Activated naive CD8-positive, alpha-beta T cell (primary cell): ENCODE results near the gene AGBL4.

Experiments used
- H3K27ac Mint-ChIP-seq: one replicate; pipeline ENCODE4 v1.8.0; 2021; ENCODE audit warnings: mixed read lengths
- H3K27me3 Mint-ChIP-seq: one replicate; pipeline ENCODE4 v1.8.0; 2021; ENCODE audit warnings: mixed read lengths
- H3K36me3 Mint-ChIP-seq: one replicate; pipeline ENCODE4 v1.8.0; 2021; ENCODE audit warnings: mixed read lengths
- H3K4me1 Mint-ChIP-seq: one replicate; pipeline ENCODE4 v1.8.0; 2021; ENCODE audit warnings: low read depth, mixed read lengths
- H3K4me3 Mint-ChIP-seq: one replicate; pipeline ENCODE4 v1.8.0; 2021; ENCODE audit warnings: mild to moderate bottlenecking, mixed read lengths
- H3K9me3 Mint-ChIP-seq: one replicate; pipeline ENCODE4 v1.8.0; 2021; ENCODE audit warnings: low read depth, mixed read lengths

The AGBL4 gene

DNA sequence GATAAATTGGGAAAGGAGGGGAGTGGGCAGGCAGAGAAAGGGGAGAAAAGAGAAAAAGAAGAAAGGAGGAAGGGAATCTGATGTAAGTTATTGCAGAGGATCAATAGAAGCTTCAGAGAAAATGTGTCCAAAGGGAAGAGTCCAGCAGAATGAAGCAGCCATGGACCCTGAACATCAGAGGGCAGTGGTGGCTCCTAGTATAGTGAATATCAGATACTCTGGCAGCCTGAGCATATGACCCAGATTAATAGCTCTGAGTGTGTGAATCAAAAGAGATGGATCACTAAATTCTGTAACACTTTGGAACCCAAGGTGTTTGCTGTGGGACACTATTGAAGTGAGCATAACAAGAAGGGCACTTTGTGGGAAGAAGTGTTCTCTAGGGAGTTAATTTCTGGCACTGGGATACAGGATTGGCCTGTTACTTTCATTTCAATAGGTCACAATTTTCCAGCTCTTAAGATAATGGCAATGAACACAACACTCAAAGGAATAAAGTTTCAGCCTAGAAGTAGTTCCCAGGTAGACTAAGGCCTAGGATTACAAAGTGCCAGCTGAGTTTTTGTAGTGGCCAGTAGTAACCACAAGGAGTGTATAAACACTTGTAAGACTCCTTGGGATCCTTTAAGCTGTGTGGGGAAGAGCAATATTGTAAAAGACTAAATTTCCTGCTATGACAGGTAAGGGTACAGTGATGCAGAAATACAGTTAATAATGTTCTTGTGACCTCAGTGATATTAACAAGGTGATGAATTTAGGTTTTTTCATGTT is 1082.6 kb downstream of the AGBL4 start:
- no peaks in the 10 kb centered on the region for H3K9me3 Mint-ChIP-seq
- no peaks in the 10 kb centered on the region for H3K36me3 Mint-ChIP-seq
- H3K27ac Mint-ChIP-seq: no peak overlapping the region
- no peaks in the 10 kb centered on the region for H3K4me1 Mint-ChIP-seq
- no peak overlapping the region for H3K4me3 Mint-ChIP-seq
- no peaks in the 10 kb centered on the region for H3K27me3 Mint-ChIP-seq

DNA sequence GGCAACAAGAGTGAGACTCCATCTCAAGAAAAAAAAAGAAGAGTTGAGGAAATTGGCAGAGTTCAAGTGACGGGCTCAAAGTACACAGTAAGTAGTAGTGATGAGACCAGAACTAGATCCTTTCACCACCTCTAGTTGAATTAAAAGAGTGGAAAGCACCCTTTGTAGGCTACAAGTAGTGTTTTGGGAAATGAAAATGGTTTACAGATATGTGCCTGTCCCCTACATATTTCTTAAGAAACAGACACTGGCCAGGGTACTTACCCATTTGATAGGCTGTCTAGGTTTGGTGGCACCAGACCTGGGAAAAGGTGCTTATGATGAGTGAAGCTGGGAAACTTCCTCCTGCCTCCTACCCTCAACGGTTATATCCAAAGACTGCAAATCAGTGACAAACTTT is 1083.4 kb downstream of the AGBL4 start:
- Mint-ChIP-seq H3K27me3 (no peaks in the 10 kb centered on the region), H3K4me3 (no peak overlapping the region), H3K36me3 (no peaks in the 10 kb centered on the region), H3K4me1 (no peaks in the 10 kb centered on the region), H3K27ac (no peak overlapping the region), H3K9me3 (no peaks in the 10 kb centered on the region)

DNA sequence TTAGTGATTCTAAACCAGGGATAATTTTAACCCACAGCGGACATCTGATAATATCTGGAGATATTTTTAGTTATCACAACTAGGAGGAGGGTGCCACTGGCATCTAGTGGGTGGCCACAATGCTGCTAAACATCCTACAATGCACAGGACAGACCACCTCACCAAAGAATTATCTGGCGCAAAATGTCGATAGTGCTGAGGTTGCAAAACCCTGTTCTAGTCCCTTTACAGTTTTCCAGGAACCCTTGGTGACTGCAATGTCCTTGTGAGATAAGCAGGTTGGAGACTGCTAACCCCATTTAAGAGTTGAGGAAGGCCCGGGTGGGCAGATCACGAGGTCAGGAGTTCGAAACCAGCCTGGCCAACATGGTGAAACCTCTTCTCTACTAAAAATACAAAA is 1083.9 kb downstream of the AGBL4 start:
- Mint-ChIP-seq H3K27me3 (peaks cover under 1% of the 10 kb centered on the region), H3K4me1 (no peaks in the 10 kb centered on the region), H3K4me3 (no peak overlapping the region), H3K9me3 (no peaks in the 10 kb centered on the region), H3K27ac (no peak overlapping the region), H3K36me3 (no peaks in the 10 kb centered on the region)

DNA sequence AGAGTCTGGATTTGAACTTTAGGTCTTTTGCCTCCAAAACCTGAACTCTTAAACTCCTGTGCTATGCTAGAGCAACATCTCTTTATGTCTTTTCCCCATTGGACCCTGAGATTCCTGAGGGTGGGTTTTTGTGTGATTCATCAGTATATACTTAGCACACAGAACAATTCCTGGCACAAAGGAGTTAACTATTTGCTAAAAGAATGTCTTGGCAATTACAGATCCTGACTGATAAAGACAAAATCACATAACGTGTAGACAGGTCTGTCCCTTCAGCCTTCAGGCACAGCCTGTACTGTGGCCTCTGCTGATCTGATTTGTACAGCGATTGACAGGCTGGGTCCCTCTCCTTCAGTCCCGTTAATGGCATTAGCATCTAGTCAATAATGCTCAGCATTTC is 1084.7 kb downstream of the AGBL4 start:
- no peaks in the 10 kb centered on the region for H3K9me3 Mint-ChIP-seq
- no peaks in the 10 kb centered on the region for H3K4me1 Mint-ChIP-seq
- no peaks in the 10 kb centered on the region for H3K36me3 Mint-ChIP-seq
- no peak overlapping the region for H3K4me3 Mint-ChIP-seq
- peaks cover 3% of the 10 kb centered on the region for H3K27me3 Mint-ChIP-seq
- H3K27ac Mint-ChIP-seq: no peak overlapping the region

DNA sequence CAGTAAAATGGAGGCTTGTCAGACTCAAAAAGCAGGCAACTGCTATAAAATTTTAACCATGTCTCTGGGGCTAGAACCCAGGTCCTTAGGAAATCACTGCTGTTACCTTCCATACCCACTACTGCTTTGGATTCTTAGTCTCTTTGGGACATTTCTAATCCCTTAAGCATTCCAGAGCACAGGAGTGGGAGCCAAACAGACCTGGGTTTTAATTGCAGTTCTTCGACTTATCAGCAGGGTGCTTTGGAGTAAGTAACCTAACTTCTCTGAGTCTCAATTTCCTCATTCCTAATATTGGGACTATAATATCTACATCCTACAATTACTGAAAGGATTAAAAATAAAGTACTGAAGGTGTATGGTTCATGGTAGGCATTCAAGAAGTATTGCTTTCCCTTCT is 1086.0 kb downstream of the AGBL4 start:
- Mint-ChIP-seq H3K4me3 (no peak overlapping the region), H3K9me3 (no peaks in the 10 kb centered on the region)

DNA sequence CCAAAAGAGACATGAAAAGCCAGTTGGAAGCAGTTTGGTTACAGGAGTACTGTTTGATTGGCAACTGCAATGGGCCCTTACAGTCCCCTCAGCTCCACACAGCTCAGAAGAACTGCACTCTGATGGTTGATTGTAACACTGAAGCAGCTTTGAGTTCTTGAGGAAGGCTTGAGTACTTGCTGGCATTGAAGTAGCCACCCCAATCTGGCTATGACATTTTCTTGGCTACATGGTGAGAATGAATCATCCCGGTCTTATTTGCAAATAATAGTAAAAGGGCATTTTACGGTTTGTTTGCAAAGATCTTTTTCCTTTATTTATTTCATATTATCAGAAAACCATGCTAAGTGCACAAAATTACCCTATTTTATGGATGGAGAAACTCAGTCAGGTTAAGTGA is 1087.3 kb downstream of the AGBL4 start:
- peaks cover 3% of the 10 kb centered on the region for H3K27me3 Mint-ChIP-seq
- no peaks in the 10 kb centered on the region for H3K4me1 Mint-ChIP-seq
- H3K36me3 Mint-ChIP-seq: no peaks in the 10 kb centered on the region
- no peak overlapping the region for H3K27ac Mint-ChIP-seq
- H3K4me3 Mint-ChIP-seq: no peak overlapping the region
- no peaks in the 10 kb centered on the region for H3K9me3 Mint-ChIP-seq

More for the DNA sequence above, 1086.0 kb downstream of the AGBL4 start:
- Mint-ChIP-seq H3K36me3 (no peaks in the 10 kb centered on the region), H3K27me3 (peaks cover 3% of the 10 kb centered on the region), H3K4me1 (no peaks in the 10 kb centered on the region), H3K27ac (no peak overlapping the region)

DNA sequence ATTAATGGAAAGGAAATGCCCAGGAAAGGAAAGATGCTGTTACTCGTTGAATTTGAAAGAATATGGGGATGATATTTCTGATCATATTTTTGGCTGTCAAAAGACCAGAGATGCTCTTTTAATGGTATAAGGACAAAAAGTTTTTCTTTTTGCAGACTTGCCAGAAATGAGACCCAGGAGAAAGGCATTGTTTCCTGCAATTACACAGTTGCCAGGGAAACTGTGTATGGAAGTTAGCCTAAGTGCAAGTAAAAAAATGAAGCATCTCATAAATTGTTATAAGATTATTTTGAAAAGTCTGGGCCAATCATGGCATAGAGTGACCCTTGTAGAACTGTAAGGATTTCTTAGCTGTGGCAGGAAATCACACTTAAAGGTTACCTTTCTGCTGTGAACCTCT is 1091.4 kb downstream of the AGBL4 start:
- no peaks in the 10 kb centered on the region for H3K9me3 Mint-ChIP-seq
- no peak overlapping the region for H3K4me3 Mint-ChIP-seq
- peaks cover 3% of the 10 kb centered on the region for H3K27me3 Mint-ChIP-seq
- H3K36me3 Mint-ChIP-seq: no peaks in the 10 kb centered on the region
- no peaks in the 10 kb centered on the region for H3K4me1 Mint-ChIP-seq
- H3K27ac Mint-ChIP-seq: no peak overlapping the region

DNA sequence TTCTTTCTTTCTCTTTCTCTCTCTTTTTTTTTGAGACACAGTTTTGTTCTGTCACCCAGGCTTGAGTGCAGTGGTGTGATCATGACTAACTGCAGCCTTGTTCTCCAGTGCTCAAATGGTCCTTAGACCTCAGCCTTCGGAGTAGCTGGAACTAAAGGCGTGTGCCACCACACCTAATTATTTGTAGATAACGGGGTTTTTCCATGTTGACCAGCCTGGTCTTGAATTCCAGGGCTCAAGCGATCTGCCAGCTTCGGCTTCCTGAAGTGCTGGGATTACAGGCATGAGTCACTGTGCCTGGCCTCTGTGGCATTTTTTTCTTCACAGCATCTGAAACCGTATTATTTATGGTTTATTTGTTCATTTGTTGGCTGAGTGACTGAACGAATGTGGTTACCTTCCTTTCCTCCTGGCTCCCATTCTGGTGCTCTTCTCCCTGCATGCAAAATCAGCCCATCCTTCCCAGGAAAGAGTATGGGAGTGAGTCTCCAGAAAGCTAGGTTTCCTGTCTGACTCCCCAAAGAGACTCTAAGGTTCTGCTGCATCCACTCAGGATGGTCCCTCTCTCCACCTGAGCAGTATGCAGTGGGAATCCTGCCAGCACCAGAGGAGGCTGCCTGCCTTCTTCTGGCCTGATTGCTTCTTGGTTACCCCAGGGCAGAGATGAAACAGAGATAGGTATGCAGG is 1092.1 kb downstream of the AGBL4 start:
- Mint-ChIP-seq H3K9me3 (no peaks in the 10 kb centered on the region), H3K4me3 (no peak overlapping the region)

DNA sequence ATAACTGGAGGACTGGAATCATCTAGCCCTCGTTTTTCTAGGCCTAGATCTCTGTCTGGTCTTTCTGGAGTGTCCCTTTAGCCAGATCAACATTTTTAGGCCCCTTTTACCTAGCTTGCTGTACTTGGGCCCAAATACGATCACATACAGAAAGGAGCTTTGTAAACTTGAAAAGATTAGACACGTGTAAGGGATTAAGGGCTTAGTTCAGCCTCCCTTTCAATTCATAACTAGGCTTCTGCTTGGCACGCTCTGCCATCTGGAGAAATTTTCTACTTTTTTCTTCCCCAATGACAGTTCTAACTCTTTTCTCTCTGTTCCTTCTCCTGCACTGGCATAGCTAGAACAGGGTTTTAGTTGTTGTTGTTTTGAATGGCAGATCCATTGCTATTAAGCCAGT is 1093.7 kb downstream of the AGBL4 start:
- H3K27ac Mint-ChIP-seq: no peak overlapping the region
- no peak overlapping the region for H3K4me3 Mint-ChIP-seq
- H3K9me3 Mint-ChIP-seq: no peaks in the 10 kb centered on the region

More for the DNA sequence above, 1092.1 kb downstream of the AGBL4 start:
- Mint-ChIP-seq H3K4me1 (no peaks in the 10 kb centered on the region), H3K36me3 (no peaks in the 10 kb centered on the region), H3K27me3 (peaks cover 3% of the 10 kb centered on the region), H3K27ac (no peak overlapping the region)

DNA sequence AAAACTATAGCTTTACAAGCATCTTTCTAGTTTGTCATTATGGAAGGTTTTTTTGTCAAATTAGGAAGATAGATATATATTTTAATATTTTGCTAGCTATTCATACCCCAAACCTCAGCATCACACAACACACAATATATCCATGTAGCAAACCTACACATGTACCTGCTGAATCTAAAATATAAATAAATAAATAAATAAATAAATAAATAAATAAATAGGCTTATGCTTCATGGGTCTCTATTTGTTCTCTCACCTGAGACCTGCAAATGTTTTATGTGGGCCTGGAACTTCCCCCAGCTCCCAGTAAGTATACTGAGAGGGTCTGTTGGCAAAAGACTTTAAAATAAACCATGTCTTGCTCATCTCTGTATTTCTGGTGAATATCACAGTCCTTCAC is 1099.7 kb downstream of the AGBL4 start:
- Mint-ChIP-seq H3K4me1 (no peaks in the 10 kb centered on the region), H3K36me3 (no peaks in the 10 kb centered on the region), H3K9me3 (no peaks in the 10 kb centered on the region), H3K27me3 (peaks cover 4% of the 10 kb centered on the region), H3K27ac (no peak overlapping the region), H3K4me3 (no peak overlapping the region)

More for the DNA sequence above, 1093.7 kb downstream of the AGBL4 start:
- H3K36me3 Mint-ChIP-seq: no peaks in the 10 kb centered on the region
- H3K4me1 Mint-ChIP-seq: no peaks in the 10 kb centered on the region
- H3K27me3 Mint-ChIP-seq: peaks cover 3% of the 10 kb centered on the region

DNA sequence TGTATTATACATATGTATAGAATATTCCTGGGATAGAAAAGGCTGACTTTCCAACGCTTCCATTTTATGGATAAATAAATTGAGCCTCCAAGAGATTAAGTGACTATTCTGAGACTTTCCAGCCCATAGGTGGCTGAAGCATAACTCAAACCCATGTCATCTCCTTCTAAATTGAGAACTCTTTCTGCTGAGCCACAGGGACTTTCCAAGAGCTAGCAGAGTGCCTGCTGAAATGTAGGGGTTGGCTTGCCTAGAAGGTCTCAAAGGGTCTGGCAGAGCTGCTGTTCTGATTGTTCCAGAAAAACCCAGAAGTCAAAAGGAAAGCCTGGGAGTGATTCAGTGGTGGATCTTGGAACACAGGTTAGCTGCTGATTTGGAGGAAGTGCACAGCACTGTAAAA is 1100.6 kb downstream of the AGBL4 start:
- Mint-ChIP-seq H3K36me3 (no peaks in the 10 kb centered on the region), H3K4me1 (no peaks in the 10 kb centered on the region), H3K27me3 (peaks cover 4% of the 10 kb centered on the region), H3K9me3 (no peaks in the 10 kb centered on the region), H3K27ac (no peak overlapping the region), H3K4me3 (no peak overlapping the region)

DNA sequence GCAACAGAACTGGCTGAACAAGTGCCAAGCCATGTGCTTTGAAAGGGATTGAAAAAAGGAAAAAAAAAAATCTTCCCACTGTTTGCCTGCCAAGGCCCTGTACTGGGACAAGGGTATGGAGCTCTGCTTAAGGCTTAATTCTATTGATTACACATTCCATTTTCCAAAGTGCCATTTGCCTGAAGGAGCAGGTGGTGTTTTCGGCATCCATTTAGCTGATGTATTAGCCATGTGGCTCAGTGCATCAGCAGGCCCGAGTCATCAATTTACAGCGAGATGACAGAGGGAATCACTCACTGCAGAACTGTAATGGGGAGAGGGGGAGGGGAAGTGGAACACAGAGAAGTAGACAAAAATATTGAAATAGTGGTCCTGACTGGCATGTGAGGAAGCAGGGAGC is 1102.9 kb downstream of the AGBL4 start:
- Mint-ChIP-seq H3K27me3 (peaks cover 4% of the 10 kb centered on the region), H3K27ac (no peak overlapping the region)

DNA sequence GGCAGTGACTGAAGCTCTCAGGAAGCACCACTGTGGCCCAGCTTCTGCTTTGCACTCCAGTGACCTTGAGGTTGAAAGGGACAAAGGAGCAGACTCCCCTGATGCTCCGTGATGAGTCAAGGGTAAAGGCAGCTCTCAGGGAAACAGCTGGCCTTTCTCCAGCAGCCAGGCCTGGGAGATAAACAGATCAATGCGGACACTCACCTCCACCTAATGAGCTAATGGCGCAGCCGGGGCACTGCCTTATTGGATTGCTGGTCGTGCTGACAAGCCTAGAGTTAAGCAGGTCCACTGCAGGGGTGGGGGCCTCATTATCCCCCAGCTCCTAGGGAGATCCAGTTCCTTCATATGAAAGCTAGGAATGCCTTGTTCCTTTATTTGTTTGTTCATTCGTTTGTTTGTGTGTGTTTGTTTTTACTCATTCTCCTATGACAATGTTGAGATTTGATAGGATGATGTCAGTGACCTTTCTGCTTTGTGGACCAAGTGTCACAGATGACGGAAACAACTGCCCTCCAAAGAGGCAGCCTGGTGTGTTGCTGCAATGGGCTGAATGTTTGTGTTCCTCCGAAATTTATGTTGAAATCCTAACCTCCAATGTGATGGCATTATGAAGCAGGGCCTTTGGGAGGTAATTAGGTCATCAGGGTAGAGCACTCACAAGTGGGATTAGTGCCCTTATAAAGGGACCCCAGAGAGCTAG is 1105.7 kb downstream of the AGBL4 start:
- Mint-ChIP-seq H3K9me3 (no peaks in the 10 kb centered on the region), H3K27ac (no peak overlapping the region), H3K4me3 (no peak overlapping the region), H3K27me3 (peaks cover 4% of the 10 kb centered on the region), H3K4me1 (no peaks in the 10 kb centered on the region), H3K36me3 (no peaks in the 10 kb centered on the region)

More for the DNA sequence above, 1102.9 kb downstream of the AGBL4 start:
- Mint-ChIP-seq H3K4me1 (no peaks in the 10 kb centered on the region), H3K4me3 (no peak overlapping the region), H3K36me3 (no peaks in the 10 kb centered on the region), H3K9me3 (no peaks in the 10 kb centered on the region)

DNA sequence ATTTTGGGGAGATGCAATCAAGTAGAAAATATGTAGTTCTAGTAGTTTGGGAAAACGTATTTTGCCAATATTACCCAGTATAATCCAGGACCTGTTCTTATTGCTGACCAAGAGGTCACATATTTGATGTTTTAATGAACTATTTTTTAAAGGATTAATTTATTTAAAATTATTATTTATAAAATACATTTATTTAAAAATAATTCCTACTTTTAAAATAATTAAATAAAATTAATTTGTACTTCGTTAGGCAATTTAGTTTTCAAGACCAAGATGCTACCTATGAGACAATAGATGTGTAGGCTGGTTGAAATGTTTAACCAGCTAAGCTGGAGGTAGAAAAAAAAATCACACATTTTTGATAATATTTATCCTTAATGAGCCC is 1106.7 kb downstream of the AGBL4 start:
- H3K4me3 Mint-ChIP-seq: no peak overlapping the region
- H3K27me3 Mint-ChIP-seq: peaks cover 4% of the 10 kb centered on the region
- no peaks in the 10 kb centered on the region for H3K36me3 Mint-ChIP-seq
- no peaks in the 10 kb centered on the region for H3K4me1 Mint-ChIP-seq
- no peak overlapping the region for H3K27ac Mint-ChIP-seq
- no peaks in the 10 kb centered on the region for H3K9me3 Mint-ChIP-seq
